ENCODE measurements around the gene LRRC2.
"Not testable (repeated sequence)": the region's sequence is repeated elsewhere in the genome, so short reads cannot be mapped to it uniquely, and the experiment has no call there.

The LRRC2 gene, protein sequence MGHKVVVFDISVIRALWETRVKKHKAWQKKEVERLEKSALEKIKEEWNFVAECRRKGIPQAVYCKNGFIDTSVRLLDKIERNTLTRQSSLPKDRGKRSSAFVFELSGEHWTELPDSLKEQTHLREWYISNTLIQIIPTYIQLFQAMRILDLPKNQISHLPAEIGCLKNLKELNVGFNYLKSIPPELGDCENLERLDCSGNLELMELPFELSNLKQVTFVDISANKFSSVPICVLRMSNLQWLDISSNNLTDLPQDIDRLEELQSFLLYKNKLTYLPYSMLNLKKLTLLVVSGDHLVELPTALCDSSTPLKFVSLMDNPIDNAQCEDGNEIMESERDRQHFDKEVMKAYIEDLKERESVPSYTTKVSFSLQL

DNA sequence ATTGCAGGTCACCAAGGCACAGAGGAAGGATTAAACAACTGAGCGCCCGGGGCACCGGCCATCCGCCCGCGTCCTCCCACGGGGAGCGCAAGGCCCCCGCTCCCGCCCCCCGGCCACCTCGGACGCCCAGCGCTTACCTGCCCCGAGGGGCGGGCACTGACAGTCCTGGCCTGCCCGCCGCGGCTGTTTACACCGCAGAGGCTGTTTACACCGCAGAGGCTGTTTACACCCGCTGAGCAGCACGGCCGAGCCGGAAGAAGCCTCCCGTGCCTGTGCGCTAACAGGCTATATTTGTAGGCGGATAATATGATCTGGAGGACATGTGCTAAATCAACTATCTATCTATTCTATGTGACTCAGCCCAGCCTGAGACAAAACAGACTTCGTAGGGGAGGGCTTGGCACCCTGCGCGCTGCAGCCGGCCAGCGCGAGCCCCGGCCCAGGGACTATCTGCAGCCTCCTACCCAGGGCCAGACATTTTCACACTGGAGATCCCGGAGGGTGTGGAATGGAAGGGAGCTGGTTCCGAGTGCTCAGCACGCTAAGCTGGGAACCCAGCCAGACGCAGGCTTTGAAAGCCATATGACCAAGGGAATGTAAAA, at the start of gene LRRC2:
Gene LRRC2 (minus strand): TSS at position 263 of the 602 bp plus-strand sequence. CDS start 14,711 bp downstream, outside the sequence.
- DNase-seq (ENCODE audit: low read depth in 2 of 3, low spot score in 1 of 3), result no peak

DNA sequence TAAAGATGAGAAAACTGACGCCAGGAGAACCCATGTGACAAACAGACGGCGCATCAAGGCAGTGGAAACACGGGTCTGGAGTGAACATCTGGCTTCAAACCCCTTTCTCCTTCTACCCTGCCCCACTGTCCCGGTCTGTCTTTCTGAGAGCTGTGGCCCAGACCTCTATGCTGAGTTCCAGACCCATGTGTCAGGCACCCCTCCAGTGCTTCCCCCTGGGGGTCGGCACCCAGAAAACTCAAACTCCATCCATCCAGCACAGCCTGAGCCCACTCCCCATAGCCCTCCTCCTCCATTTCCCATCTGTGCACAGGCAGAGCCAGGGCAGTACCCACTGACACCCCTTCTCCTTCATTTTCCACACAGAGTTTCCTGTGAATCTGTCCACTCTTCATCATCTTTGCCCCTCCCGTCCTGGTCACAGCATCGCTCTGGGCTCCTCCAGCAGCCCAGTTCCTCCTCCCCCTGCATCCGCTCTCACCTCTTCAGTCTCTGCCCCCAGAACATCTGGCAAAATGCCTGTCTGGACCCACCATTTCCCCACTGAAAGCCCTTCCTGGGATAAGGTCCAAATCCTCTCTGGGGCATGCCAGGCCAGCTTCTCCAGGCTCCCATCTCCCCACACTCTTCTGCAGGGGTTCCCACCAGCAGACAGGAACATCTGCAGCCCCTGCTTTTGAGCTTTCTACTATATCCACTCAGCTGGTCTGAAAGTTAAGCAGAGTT, 49.1 kb upstream of the LRRC2 start:
- no peak for DNase-seq (ENCODE audit: low read depth in 2 of 3, low spot score in 1 of 3)

DNA sequence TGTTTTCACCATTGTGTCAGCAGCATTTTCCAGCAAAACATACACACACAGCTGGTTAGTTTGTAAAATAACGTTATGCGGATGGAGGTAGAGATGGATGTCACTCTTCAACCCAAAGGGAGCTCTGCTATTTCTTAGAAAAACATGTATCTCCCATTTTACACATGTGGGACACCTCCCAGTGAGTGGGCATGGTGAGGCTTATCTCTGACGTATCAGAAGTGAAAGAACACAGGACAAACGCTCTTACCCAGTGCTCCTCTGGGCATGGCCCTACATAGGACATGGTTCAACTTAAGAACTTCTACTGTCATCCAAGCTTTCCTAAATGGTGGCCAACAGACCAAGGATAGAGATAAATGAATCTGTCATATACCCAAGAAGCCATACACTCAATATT, 48.3 kb upstream of the LRRC2 start:
- no peak for DNase-seq (ENCODE audit: low read depth in 2 of 3, low spot score in 1 of 3)

DNA sequence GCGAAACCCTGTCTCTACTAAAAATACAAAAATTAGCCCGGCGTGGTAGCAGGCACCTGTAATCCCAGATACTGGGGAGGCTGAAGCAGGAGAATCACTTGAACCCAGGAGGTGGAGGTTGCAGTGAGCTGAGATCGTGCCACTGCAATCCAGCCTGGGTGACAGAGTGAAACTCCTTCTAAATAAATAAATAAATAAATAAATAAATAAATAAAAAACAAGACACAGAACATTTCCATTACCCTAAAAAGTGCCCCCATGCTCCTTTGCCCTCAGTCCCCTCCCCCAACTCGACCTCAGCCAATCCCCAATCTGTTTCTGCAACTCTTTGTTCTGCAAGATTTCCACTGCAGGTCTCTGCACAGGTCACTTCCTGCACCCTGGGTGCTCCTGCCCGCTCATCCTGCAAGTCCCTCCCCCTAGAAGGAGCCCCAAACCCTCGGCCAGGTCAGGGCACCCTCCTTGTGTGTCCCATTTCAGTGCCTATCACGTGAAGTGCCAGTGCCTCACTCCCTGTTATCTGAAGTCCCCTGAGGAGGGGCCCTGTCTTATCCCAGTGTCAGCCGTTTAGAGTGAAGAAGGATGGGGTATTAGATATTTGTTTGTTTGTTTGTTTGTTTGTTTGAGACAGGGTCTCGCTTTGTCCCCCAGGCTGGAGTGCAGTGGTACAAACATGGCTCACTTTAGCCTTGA, 47.4 kb upstream of the LRRC2 start:
- DNase-seq (ENCODE audit: low read depth in 2 of 3, low spot score in 1 of 3), result no peak

DNA sequence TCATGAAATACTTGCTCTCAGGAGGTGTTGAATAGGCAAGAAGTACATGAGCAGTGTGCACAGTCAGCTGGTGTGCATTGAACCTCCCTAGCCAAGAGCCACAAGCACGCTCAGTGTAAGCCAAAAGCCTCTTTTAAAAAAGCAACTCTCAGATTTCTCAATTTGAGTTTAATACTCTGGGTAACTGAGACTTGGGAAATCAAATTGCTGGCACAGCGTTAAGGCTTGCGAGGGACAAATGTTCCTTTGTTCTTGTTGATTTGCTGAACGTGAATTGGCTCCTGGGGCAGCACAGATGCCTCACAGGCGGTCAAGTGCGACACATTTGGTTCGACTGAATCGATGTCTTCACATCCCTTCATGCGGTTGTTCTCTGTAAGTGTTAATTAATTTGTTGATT, 46.2 kb upstream of the LRRC2 start, which contains the start of gene FAM240A:
Gene FAM240A (plus strand): TSS at position 202 of the 400 bp plus-strand sequence. CDS start 159 bp downstream, at position 361.
- no peak for DNase-seq (ENCODE audit: low read depth in 2 of 3, low spot score in 1 of 3)

DNA sequence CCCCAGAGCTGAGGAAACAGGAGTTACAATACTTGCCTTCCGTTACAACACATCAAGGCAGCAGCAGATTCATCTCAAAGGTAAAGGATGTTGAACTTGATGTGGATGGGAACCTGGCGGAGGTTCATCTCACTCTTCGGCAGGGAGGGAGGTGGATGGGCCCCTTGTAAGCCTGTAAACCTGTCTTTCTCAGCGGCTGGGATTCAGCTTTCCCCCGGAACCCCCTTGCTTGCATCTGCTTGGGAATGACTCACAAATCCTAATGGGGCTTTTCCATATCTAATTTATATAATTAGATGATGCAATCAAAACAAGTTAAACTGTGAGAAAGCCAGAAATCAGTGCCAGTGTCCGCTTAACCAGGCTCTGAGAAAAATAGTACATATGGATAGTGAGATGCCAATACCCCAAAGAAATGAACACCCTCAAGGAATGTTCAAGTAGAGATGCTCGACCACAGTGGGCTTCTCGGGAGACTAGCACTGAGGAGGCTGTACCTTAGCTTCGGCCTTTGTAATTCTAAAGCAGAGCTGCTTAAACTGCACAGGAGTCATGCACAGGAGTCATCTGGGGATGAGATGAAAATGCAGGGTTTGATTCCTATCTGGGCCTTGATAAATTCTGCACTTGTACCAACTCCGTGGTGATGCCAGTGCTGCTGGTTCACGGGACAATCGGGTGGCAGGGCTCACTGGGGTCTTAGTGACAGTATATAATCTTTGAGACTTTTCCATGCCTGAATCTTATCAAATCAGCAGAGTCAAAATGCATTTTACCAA, 44.0 kb upstream of the LRRC2 start:
- no peak for DNase-seq (ENCODE audit: low read depth in 2 of 3, low spot score in 1 of 3)

DNA sequence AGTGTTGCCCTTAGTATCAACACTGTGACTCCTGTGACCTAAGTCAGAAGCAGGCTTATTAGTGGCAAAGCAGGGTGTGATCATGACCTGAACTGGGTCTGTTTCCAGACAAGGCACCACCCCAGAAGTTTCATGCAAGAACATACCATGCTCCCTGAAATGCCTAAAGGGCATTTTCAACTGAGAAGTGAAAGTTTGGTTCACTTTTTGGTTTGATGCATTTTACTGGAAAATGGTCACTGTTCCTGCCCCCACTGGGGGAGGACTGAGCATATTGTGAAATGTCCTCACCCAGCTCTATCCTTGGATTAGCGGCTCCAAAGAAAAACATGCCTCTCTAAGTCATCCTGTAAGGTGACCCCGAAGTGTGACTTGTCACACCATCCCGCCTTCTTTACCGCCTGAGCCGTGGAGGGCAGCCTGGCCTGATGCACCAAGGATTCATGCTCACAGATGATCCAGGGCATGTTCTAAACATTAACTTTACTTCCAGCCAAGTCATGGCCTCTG, 43.2 kb upstream of the LRRC2 start:
- no peak for DNase-seq (ENCODE audit: low read depth in 2 of 3, low spot score in 1 of 3)

DNA sequence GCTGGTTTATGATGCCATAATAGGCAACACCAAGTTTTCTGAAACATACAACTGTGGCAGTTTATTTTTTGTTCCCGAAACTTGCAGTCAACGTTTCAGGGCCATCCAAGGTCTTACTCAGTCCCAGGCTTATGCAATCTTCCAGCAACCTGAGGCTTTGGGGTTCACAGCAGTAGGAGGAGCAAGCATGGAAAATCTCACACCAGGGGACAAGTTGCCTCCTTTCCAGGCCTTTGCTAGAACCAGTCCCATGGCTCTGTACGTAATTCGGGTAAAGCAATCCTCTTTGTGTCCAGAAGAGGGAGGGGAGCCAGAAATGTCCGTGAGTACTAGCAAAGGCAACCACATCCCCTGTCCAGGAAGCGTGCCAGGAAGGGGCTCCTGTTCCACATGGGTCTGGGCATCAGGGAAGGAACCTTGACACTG, 41.5 kb upstream of the LRRC2 start:
- no peak for DNase-seq (ENCODE audit: low read depth in 2 of 3, low spot score in 1 of 3)

DNA sequence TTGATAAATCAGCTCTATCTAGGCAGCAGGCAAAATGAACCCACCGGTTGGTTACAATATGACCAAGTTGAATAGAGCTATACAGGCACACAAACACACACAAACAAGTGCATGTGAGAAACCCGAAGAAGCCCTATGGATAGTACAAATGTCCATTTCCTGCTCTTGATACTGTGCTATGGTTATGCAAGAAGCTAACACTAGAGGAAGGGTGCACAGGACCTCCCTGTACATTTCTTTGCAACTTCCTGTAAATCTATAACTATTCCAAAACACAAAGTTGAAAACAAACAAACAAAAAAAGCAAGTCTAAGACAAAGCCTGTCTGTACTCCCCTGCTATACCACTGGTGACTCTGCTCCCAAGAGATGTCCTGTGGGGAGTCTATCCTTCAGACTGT, 38.0 kb upstream of the LRRC2 start:
- DNase-seq (ENCODE audit: low read depth in 2 of 3, low spot score in 1 of 3), result no peak

DNA sequence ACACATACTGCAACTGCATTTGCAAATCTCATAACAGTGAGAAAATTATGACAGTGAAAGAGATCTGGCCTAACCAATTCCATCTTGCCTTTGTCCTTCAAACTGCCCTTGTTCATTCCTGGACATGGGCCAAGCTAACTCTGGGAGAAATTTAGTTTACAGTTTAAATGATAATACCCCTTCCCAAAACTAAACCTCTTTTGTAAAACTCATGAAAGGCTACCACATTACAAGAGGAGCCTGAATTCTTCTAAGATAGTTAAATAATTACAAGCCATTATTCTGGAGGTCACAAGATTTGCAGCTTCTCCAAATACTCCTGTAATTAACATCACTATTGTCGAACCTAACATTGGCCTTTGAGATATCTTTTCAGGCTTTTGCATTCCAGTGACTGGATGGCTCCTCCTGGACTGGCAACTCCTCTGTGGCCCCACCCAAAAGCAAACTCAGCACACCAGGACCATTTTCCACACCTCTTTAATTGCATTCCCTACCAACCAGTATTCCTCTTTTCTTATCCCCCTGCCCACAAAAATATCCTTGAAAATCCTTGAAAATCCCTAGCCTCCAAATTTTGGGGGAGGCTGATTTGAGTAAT, 37.4 kb upstream of the LRRC2 start:
- no peak for DNase-seq (ENCODE audit: low read depth in 2 of 3, low spot score in 1 of 3)

DNA sequence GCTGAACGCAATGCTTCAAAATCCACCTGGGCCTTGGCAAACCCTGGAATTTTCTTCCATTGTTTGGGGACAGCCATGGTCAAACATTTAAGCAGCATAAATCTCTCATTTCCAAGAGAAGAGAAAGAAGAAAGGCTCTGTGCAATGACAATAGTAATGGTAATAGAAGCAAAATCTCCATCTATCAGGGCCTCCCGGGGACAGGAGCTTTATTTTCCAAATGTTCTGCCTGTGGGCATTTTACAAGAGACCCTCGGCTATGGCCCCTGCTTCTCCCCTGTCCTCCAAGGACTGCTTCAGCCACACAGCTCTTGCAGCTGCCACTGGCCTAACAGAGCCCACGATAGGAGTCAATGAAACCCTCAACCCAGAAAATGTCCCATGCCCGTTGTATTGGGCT, 33.5 kb upstream of the LRRC2 start:
- no peak for DNase-seq (ENCODE audit: low read depth in 2 of 3, low spot score in 1 of 3)

DNA sequence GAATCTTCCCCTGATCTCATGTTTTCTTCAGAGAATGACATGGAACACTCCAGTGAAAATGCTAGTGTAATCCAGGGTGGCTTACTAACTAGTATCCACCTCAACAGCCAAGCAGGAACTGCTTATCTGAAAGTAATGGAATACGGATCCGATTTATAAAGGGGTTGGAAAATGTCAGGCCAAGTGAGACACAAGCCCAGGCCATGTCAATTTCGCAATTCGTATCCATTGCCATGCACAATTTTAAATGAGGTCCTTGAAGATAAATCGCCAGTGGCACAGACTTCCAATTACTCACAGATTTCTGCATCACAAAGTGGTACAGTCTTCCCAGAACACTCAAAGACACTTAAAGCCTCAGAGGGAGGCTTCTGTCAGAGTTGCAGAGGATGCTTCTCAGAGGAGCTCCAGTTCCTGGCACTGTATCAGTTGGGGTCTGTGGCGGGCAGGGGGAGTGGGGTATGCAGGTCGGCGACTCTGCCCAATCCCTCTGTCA, 29.8 kb upstream of the LRRC2 start:
- no peak for DNase-seq (ENCODE audit: low read depth in 2 of 3, low spot score in 1 of 3)

DNA sequence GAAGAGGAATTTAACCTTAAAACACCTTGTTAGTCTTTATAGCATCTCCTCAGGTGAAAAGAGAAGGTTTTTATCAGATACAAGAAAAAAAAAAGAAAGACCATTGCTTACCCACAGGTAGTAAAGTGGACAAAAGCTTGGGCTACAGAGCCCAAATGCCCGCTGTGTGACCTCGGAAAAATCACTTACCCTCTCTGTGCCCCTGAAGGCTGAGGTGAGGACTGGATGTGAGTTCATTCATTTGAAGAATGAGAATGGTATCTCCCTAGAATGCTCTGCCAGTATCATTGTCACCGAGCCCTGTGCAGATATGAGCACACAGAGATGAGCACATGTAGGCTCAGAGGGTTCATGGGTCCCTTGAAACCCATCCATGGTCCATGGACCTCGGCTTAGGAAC, 28.6 kb upstream of the LRRC2 start:
- no peak for DNase-seq (ENCODE audit: low read depth in 2 of 3, low spot score in 1 of 3)

DNA sequence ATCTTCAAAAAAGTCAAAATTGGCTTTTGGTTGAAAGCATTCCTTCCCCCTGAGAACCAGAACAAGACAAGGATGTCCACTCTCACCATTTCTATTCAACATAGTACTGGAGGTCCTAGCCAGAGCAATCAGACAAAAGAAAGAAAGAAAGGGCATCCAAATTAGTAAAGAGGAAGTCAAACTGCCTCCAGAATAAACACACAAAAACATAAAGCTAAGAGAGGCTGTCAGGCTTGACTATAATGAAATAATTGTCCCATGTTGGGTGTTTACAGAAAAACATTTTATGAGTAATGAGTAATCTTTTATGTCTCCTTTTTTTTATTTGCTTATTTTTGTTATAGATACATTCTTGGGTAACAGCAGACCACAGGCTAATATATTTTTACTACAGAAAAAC, 27.9 kb upstream of the LRRC2 start:
- DNase-seq (ENCODE audit: low read depth in 2 of 3, low spot score in 1 of 3), result no peak

DNA sequence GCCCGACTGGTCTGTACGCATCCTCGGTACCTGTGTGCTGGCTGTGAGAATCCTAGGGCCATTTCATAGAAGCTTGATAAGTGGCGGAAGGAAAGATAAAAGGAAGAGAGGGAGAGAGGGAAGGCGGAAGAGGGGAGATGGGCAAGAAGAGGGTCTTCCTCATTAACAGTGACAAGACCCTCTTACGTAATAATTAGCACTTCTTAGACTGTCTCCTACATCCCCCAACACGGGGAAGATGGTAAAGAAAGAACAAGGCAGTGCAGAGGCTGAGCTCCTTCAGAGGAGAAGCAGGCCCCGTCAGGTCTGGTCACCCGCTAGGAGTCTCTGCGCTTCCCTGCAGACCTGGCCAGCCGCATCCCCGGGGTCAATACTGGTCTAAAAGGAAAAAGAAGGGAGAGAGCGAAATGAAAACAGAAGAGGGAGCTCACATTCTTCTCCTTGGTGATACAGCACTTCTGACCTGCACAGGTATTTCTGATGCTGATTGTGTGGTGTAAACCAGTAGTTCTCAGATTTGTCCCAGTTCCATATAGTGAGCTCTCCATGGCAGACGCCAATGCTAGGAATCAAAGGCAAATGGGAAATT, 27.3 kb upstream of the LRRC2 start:
- no peak for DNase-seq (ENCODE audit: low read depth in 2 of 3, low spot score in 1 of 3)

DNA sequence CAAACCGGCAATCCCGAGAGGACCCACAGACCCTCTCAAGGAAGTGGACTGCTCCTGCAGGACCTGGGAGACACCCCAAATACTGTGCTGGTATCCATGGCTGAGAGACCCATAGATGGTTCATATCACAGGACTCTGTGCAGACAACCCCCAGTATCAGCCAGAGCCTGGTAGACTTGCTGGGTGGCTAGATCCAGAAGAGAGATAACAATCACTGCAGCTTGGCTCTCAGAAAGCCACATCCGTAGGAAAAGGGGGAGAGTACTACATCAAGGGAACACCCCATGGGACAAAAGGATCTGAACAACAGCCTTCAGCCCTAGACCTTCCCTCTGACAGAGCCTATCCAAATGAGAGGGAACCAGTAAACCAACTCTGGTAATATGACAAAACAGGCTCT, 21.2 kb upstream of the LRRC2 start:
- DNase-seq (ENCODE audit: low read depth in 2 of 3, low spot score in 1 of 3), result not testable (repeated sequence)

DNA sequence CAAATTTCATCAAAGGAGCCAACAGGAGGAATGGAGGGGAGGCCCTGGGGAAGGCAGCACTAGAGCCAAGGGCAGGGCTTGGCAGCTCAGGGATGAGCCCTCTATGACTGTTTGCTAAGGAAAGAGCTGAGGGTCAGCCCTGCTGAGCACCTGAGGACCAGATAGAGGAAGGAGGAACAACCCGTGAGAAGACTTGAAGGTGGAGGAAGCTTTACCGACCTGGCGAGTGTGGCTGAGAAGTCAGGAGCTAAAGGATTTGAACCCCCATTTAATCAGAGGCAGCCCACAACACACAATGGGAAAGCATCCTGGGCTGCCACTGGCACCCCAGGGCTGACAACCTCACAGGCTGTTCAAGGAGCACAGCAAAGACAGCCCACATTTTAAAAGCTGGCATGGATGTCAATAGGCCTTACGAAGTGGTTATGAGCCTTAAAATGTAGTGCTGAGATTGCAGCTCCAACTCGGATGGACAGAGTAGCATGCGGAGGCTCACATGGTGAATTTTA, 20.7 kb upstream of the LRRC2 start:
- DNase-seq (ENCODE audit: low read depth in 2 of 3, low spot score in 1 of 3), result no peak

DNA sequence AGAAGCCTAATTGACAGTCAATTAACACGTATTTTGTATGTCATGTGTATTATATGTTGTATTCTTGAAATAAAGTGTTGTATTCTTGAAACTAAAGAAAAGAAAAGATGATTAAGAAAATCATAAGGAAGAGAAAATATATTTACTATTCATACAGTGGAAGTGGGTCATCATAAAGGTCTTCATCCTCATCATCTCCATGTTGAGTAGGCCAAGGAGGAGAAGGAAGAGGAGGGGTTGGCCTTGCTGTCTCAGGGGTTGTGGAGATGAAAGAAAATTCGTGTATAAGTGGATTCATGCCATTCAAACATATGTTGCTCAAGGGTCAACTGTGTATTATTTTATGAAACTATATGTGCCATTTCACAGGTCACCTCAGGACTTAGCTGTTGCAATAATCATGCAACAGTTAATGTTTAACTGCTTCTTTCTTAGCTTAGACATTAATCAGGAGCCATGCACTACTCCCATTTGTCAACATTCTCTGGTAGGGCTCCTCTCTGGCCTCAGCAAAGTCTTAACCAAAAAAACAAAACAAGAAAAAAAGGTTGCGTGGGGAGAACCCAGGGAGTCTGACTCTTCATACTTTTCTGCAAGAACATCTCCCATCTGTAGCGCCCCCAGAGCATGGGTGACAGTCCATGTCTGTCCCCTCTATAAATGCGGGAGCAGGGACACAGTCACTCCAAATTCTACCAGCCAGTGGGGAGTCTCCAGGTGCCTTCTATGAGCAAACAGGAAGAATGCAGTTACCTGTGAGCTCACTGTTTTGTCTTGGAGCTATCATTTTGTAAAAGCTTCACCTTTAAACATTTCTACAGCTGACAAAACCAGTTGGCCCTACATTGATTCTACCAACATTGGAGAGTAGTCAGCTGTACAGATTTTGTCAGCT, 19.9 kb upstream of the LRRC2 start:
- DNase-seq (ENCODE audit: low read depth in 2 of 3, low spot score in 1 of 3), result no peak

All from stimulated activated CD4-positive, alpha-beta T cell treated with anti-CD3 and anti-CD28 coated beads, Interleukin-12 subunit alpha, Interleukin-12 subunit beta, amount 100 ng/mL, for 48 hours (primary cell).